ENCODE measurements around the gene C5AR1. TPM values are rescaled to one million over a fixed set of nuclear protein-coding genes. Genes with fewer than 3 reads are reported as not detected.
A peak's percentile ranks its signal among the peaks of the same experiment; 100 is the strongest.

C5AR1 gene
- polyA plus RNA-seq, 3 donors: 143 to 1,132 (median 320) TPM

DNA sequence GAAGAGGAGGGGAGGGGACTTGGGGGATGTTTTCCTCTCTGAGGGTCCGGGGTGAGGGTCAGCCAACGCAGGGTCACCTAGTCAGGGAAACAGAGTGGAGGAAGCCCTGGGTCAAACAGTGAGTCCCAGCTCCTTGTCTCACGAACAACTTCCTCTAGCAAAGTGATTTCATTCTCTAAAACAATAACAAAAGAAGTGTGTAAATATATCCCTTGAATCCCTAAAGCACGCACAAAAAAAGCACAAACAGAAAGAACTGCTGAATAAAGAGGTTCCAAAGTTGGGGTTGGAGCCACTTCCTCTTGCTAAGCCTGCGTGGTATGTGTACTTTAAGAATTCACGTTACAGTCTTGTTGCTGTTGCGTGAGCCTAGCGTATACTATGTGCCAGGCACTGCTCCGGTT, 20.8 kb downstream of the C5AR1 start:
- Histone ChIP-seq H3K9me3 (replicated peaks in 1 of 2; ENCODE audit: control insufficient read depth in 1 of 2, insufficient read depth in 1 of 2, low read length in 2 of 2) (no peaks in the 10 kb centered on the region), H4K20me1 (ENCODE audit: insufficient read depth, low read length) (no peaks in the 10 kb centered on the region), H3K9ac (ENCODE audit: insufficient read depth, low read length, poor library complexity, severe bottlenecking) (peak overlapping the region; percentile 75), H3K4me3 (replicated peaks in 1 of 3; ENCODE audit: low read depth in 2 of 3, low read length in 3 of 3) (peak overlapping the region in 1 of 3 experiments; percentile 60), H3K79me2 (ENCODE audit: insufficient read depth, low read length) (no peaks in the 10 kb centered on the region), H3K27me3 (ENCODE audit: control insufficient read depth in 2 of 2, insufficient read depth in 2 of 2, low read length in 2 of 2) (no peaks in the 10 kb centered on the region), H3K36me3 (replicated peaks in 1 of 2; ENCODE audit: control insufficient read depth in 1 of 2, insufficient read depth in 2 of 2, low read length in 2 of 2) (no peaks in the 10 kb centered on the region), H3K27ac (ENCODE audit: low read depth in 1 of 2, low read length in 2 of 2) (peak overlapping the region; percentile 97 to 98), H3K4me1 (ENCODE audit: control insufficient read depth in 1 of 2, insufficient read depth in 2 of 2, low read length in 2 of 2) (peaks cover 48 to 65% of the 10 kb centered on the region in 2 donors), H2AFZ (ENCODE audit: insufficient read depth, low read depth, low read length, poor library complexity, severe bottlenecking) (peak overlapping the region; percentile 68), H3K4me2 (replicated peaks; ENCODE audit: extremely low read depth, low read length, poor library complexity, severe bottlenecking) (peak overlapping the region; percentile 69)
- no peaks in the 10 kb centered on the region for H3K9me3 Mint-ChIP-seq
- 0% methylated on average over 5 of the region's 9 CpGs for WGBS (ENCODE audit: insufficient coverage)
- peak overlapping the region; percentile 94 to 99 (median 96) for H3K27ac Mint-ChIP-seq
- DNase-seq: peak; percentile 71 to 84 (median 72)
- TF ChIP-seq, protein P1, sequence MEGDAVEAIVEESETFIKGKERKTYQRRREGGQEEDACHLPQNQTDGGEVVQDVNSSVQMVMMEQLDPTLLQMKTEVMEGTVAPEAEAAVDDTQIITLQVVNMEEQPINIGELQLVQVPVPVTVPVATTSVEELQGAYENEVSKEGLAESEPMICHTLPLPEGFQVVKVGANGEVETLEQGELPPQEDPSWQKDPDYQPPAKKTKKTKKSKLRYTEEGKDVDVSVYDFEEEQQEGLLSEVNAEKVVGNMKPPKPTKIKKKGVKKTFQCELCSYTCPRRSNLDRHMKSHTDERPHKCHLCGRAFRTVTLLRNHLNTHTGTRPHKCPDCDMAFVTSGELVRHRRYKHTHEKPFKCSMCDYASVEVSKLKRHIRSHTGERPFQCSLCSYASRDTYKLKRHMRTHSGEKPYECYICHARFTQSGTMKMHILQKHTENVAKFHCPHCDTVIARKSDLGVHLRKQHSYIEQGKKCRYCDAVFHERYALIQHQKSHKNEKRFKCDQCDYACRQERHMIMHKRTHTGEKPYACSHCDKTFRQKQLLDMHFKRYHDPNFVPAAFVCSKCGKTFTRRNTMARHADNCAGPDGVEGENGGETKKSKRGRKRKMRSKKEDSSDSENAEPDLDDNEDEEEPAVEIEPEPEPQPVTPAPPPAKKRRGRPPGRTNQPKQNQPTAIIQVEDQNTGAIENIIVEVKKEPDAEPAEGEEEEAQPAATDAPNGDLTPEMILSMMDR (IDR thresholded peaks at IDR 0.05): no peak
- peaks cover 61% of the 10 kb centered on the region for H3K4me1 Mint-ChIP-seq
- peak overlapping the region; percentile 63 to 76 for H3K4me3 Mint-ChIP-seq
- H3K36me3 Mint-ChIP-seq: peaks cover 4 to 11% of the 10 kb centered on the region in 2 donors
- peaks cover 2 to 8% (median 3%) of the 10 kb centered on the region in 3 donors for H3K27me3 Mint-ChIP-seq (ENCODE audit: low read depth in 3 of 3)
- intact Hi-C loops (cut with micrococcal nuclease): loop anchor here in 1 of 2 donors (5.0 kb wide), 1 partner anchor 33 kb away; no protein-coding TSS in a partner anchor

DNA sequence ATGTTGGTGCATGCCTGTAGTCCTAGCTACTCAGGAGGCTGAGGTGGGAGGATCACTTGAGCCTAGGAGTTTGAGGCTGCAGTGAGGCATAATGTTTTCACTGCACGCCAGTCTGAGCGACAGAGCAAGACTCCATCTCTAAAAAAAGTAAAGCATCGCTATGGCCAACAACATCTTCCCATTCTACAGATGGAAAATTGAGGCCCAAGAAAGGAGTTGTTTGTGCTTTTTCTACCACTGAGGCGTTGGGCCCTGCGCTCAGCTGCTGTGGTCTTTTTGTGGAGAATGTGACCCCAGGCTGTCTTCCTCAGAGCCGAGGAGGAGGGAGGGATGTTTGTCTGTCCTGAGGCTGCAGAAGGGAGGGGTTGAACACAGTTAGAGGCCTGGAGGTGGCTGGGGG, 21.8 kb downstream of the C5AR1 start:
- H3K4me1 ChIP-seq (ENCODE audit: control insufficient read depth in 1 of 2, insufficient read depth in 2 of 2, low read length in 2 of 2): peaks cover 56 to 71% of the 10 kb centered on the region in 2 donors
- intact Hi-C loops (cut with micrococcal nuclease): loop anchor here in 1 of 2 donors (5.0 kb wide), 1 partner anchor 34 kb away; no protein-coding TSS in a partner anchor
- H3K4me3 ChIP-seq (replicated peaks in 1 of 3; ENCODE audit: low read depth in 2 of 3, low read length in 3 of 3): peak overlapping the region in 1 of 3 experiments; percentile 60
- H3K36me3 ChIP-seq (replicated peaks in 1 of 2; ENCODE audit: control insufficient read depth in 1 of 2, insufficient read depth in 2 of 2, low read length in 2 of 2): no peaks in the 10 kb centered on the region
- TF ChIP-seq, protein P1 (IDR thresholded peaks at IDR 0.05): no peak
- peak overlapping the region; percentile 75 for H3K9ac ChIP-seq (ENCODE audit: insufficient read depth, low read length, poor library complexity, severe bottlenecking)
- no peak for DNase-seq
- H3K36me3 Mint-ChIP-seq: peaks cover 4 to 11% of the 10 kb centered on the region in 2 donors
- H3K4me2 ChIP-seq (replicated peaks; ENCODE audit: extremely low read depth, low read length, poor library complexity, severe bottlenecking): peak overlapping the region; percentile 69
- peak overlapping the region; percentile 94 to 99 (median 96) for H3K27ac Mint-ChIP-seq
- no peaks in the 10 kb centered on the region for H3K27me3 ChIP-seq (ENCODE audit: control insufficient read depth in 2 of 2, insufficient read depth in 2 of 2, low read length in 2 of 2)
- H3K27ac ChIP-seq (ENCODE audit: low read depth in 1 of 2, low read length in 2 of 2): peak overlapping the region; percentile 97 to 98
- H3K4me3 Mint-ChIP-seq: no peak overlapping the region
- H3K9me3 ChIP-seq (replicated peaks in 1 of 2; ENCODE audit: control insufficient read depth in 1 of 2, insufficient read depth in 1 of 2, low read length in 2 of 2): no peaks in the 10 kb centered on the region
- H4K20me1 ChIP-seq (ENCODE audit: insufficient read depth, low read length): no peaks in the 10 kb centered on the region
- H3K9me3 Mint-ChIP-seq: no peaks in the 10 kb centered on the region
- peaks cover 62% of the 10 kb centered on the region for H3K4me1 Mint-ChIP-seq
- 92% methylated on average over 3 of the region's 6 CpGs for WGBS (ENCODE audit: insufficient coverage)
- H2AFZ ChIP-seq (ENCODE audit: insufficient read depth, low read depth, low read length, poor library complexity, severe bottlenecking): no peak overlapping the region
- H3K27me3 Mint-ChIP-seq (ENCODE audit: low read depth in 3 of 3): peaks cover 2 to 8% (median 4%) of the 10 kb centered on the region in 3 donors
- no peaks in the 10 kb centered on the region for H3K79me2 ChIP-seq (ENCODE audit: insufficient read depth, low read length)
